Neuronal stem cell (in vitro differentiated cells): ENCODE data around the gene ZNF444.

Experiments
- DNase-seq: peaks from one replicate; pipeline ENCODE4 v3.0.0-alpha.2; 2013; ENCODE audit warnings: low spot score
- H2AFZ ChIP-seq: one replicate; pipeline ENCODE4 v1.6.1; 2013; ENCODE audit warnings: mild to moderate bottlenecking, low read length, inconsistent platforms
- H2AK5ac ChIP-seq: 2 replicates; pipeline ENCODE4 v1.6.1; 2013; ENCODE audit warnings: low read depth, mild to moderate bottlenecking, inconsistent platforms, low read length, moderate library complexity, mixed read lengths
- H2BK120ac ChIP-seq: 2 replicates; pipeline ENCODE4 v1.6.1; 2013; ENCODE audit warnings: low read depth, mild to moderate bottlenecking, inconsistent platforms, low read length, moderate library complexity, mixed read lengths
- H2BK12ac ChIP-seq: one replicate; pipeline ENCODE4 v1.6.1; 2013; ENCODE audit warnings: low read length, inconsistent platforms
- H2BK15ac ChIP-seq: 2 replicates; pipeline ENCODE4 v1.6.1; 2013; ENCODE audit warnings: mild to moderate bottlenecking, low read length, inconsistent platforms, mixed read lengths
- H2BK5ac ChIP-seq: one replicate; pipeline ENCODE4 v1.6.1; 2013; ENCODE audit warnings: inconsistent platforms, mild to moderate bottlenecking, low read length, moderate library complexity
- H3K14ac ChIP-seq: one replicate; pipeline ENCODE4 v1.6.1; 2013; ENCODE audit warnings: low read length, inconsistent platforms
- H3K18ac ChIP-seq: 2 replicates; pipeline ENCODE4 v1.6.1; 2013; ENCODE audit warnings: low read length, inconsistent platforms
- H3K23ac ChIP-seq: 2 replicates; pipeline ENCODE4 v1.6.1; 2013; ENCODE audit warnings: low read depth, mild to moderate bottlenecking, mixed read lengths, low read length, inconsistent platforms; ENCODE audit not compliant: poor library complexity
- H3K27ac ChIP-seq: replicated peaks from 3 replicates; pipeline ENCODE4 v1.5.1; 2013; ENCODE audit warnings: low read length, inconsistent platforms
- H3K27me3 ChIP-seq, 3 experiments: 2 replicates each; pipeline ENCODE4 v1.6.1; 2013; ENCODE audit warnings: low read length in 3 of 3, mild to moderate bottlenecking in 2 of 3, inconsistent platforms in 1 of 3, low read depth in 1 of 3, mixed read lengths in 1 of 3, moderate library complexity in 1 of 3; ENCODE audit not compliant: control insufficient read depth in 3 of 3, insufficient read depth in 3 of 3
- H3K36me3 ChIP-seq, 2 donors: replicated peaks in 1 of 2; 2 replicates each; pipeline ENCODE4 v1.6.1; 2013; ENCODE audit warnings: low read length in 2 of 2; ENCODE audit not compliant: control insufficient read depth in 2 of 2, insufficient read depth in 2 of 2
- H3K4ac ChIP-seq: 2 replicates; pipeline ENCODE4 v1.6.1; 2013; ENCODE audit warnings: inconsistent platforms, mild to moderate bottlenecking, low read length, moderate library complexity
- H3K4me1 ChIP-seq, 2 donors: 1 replicate in 1 of 2; 2 replicates in 1 of 2; pipeline ENCODE4 v1.6.1; 2013; ENCODE audit warnings: low read length in 2 of 2, low read depth in 1 of 2; ENCODE audit not compliant: control insufficient read depth in 2 of 2, insufficient read depth in 1 of 2
- H3K4me2 ChIP-seq: one replicate; pipeline ENCODE4 v1.6.1; 2013; ENCODE audit warnings: mild to moderate bottlenecking, low read length, inconsistent platforms; ENCODE audit not compliant: insufficient read depth, poor library complexity, severe bottlenecking
- H3K4me3 ChIP-seq, 2 donors: 2 replicates each; pipeline ENCODE4 v1.5.1; 2013; ENCODE audit warnings: low read length in 2 of 2, mild to moderate bottlenecking in 2 of 2, inconsistent platforms in 1 of 2, moderate library complexity in 1 of 2
- H3K79me1 ChIP-seq: one replicate; pipeline ENCODE4 v1.6.1; 2013; ENCODE audit warnings: low read depth, mild to moderate bottlenecking, inconsistent platforms, low read length, moderate library complexity
- H3K9ac ChIP-seq: one replicate; pipeline ENCODE4 v1.6.1; 2013; ENCODE audit warnings: mild to moderate bottlenecking, low read depth, low read length, inconsistent platforms; ENCODE audit not compliant: poor library complexity
- H3K9me3 ChIP-seq, 2 donors: replicated peaks in 1 of 2; 2 replicates each; pipeline versions ENCODE3 to v1.6.1; 2013; ENCODE audit warnings: low read length in 2 of 2, mild to moderate bottlenecking in 2 of 2, inconsistent platforms in 1 of 2, low read depth in 1 of 2, mixed read lengths in 1 of 2, moderate library complexity in 1 of 2; ENCODE audit not compliant: control insufficient read depth in 2 of 2, insufficient read depth in 1 of 2
- H4K8ac ChIP-seq: one replicate; pipeline ENCODE4 v1.6.1; 2013; ENCODE audit warnings: low read depth, mild to moderate bottlenecking, inconsistent platforms, low read length, moderate library complexity
- H4K91ac ChIP-seq: one replicate; pipeline ENCODE4 v1.6.1; 2013; ENCODE audit warnings: low read length, low read depth, mild to moderate bottlenecking, inconsistent platforms; ENCODE audit not compliant: poor library complexity
- WGBS, 2 donors: extraction: QIAGEN DNeasy Blood & Tissue Kit; methylation state at CpG; one replicate each; pipeline ENCODE4 v1.1.7; 2013; ENCODE audit warnings: missing lambda C conversion rate in 2 of 2, mixed read lengths in 1 of 2; ENCODE audit not compliant: insufficient read length in 2 of 2, insufficient replicate concordance in 1 of 2; ENCODE audit errors: extremely low coverage in 2 of 2; 5-methylcytosine and 5-hydroxymethylcytosine counted together

Gene ZNF444

DNA sequence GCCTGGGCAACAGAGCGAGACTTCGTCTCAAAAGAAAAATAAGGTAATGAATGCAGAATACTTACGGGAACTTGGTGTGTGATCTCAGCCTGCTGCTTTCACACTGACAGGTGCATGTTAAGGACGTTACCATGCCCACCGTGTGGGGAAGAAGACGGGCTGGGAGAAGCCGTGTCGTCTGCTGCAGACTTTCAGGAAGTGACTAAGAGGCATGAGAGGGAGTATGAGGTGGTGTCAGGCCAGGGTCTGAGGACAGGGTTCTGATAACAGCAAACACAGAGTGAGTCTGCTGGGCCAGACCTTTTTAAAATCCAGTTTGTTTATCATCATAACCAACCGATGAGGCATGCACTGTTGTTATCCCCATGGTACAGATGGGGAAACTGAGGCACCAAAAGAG lies 21.2 kb downstream of the ZNF444 start:
- Histone ChIP-seq H2BK15ac (no peak overlapping the region), H3K4me2 (no peak overlapping the region), H3K4me3 (no peak overlapping the region), H3K4me1 (no peaks in the 10 kb centered on the region), H3K23ac (no peak overlapping the region), H3K9ac (no peak overlapping the region), H2BK120ac (no peak overlapping the region), H3K14ac (no peak overlapping the region), H3K27ac (no peak overlapping the region), H4K91ac (no peak overlapping the region), H2AFZ (no peak overlapping the region), H3K27me3 (no peaks in the 10 kb centered on the region), H3K79me1 (no peaks in the 10 kb centered on the region), H3K36me3 (peaks cover 25 to 30% of the 10 kb centered on the region in 2 donors), H3K9me3 (no peaks in the 10 kb centered on the region), H2BK12ac (no peak overlapping the region), H3K18ac (no peak overlapping the region), H2BK5ac (no peak overlapping the region), H4K8ac (no peak overlapping the region), H2AK5ac (no peak overlapping the region), H3K4ac (no peak overlapping the region)
- no peak for DNase-seq
- no CpG with 5 or more reads among the region's 9 CpGs for WGBS, 2 donors

- Histone ChIP-seq H3K4me1 (no peaks in the 10 kb centered on the region), H3K79me1 (no peaks in the 10 kb centered on the region), H3K4me2 (no peak overlapping the region), H3K4me3 (no peak overlapping the region), H2BK120ac (no peak overlapping the region), H3K27me3 (no peaks in the 10 kb centered on the region), H2BK15ac (no peak overlapping the region), H2BK5ac (no peak overlapping the region), H3K36me3 (peaks cover 23 to 28% of the 10 kb centered on the region in 2 donors), H4K91ac (no peak overlapping the region), H3K14ac (no peak overlapping the region), H3K27ac (no peak overlapping the region), H3K9ac (no peak overlapping the region), H4K8ac (no peak overlapping the region), H2BK12ac (no peak overlapping the region), H3K18ac (no peak overlapping the region), H3K9me3 (no peaks in the 10 kb centered on the region), H3K23ac (no peak overlapping the region), H2AFZ (no peak overlapping the region), H2AK5ac (no peak overlapping the region), H3K4ac (no peak overlapping the region)
- WGBS, 2 donors = no CpG with 5 or more reads among the region's 13 CpGs
- DNase-seq = no peak
These were observed 22.0 kb downstream of the ZNF444 start for GRCh38 chr19:56163097-56163496.

GRCh38 chr19:56167064-56167578 lies 26.0 kb downstream of the ZNF444 start:
- Histone ChIP-seq H3K23ac (no peak overlapping the region), H3K9ac (no peak overlapping the region)

GRCh38 chr19:56170261-56170660 lies 29.2 kb downstream of the ZNF444 start:
- Histone ChIP-seq H4K8ac (no peak overlapping the region), H3K23ac (no peak overlapping the region), H2AFZ (no peak overlapping the region), H3K9me3 (no peaks in the 10 kb centered on the region), H3K4me3 (no peak overlapping the region), H2BK5ac (no peak overlapping the region), H3K14ac (peak overlapping the region; percentile 31), H3K36me3 (no peaks in the 10 kb centered on the region), H3K79me1 (no peaks in the 10 kb centered on the region), H3K27ac (no peak overlapping the region), H3K4me1 (peaks cover under 1 to 11% of the 10 kb centered on the region in 2 donors), H2BK120ac (no peak overlapping the region), H3K4me2 (no peak overlapping the region), H3K27me3 (no peaks in the 10 kb centered on the region), H4K91ac (no peak overlapping the region), H2BK12ac (no peak overlapping the region), H2BK15ac (no peak overlapping the region), H3K9ac (no peak overlapping the region), H3K18ac (no peak overlapping the region), H3K4ac (no peak overlapping the region), H2AK5ac (no peak overlapping the region)
- WGBS, 2 donors = no CpG with 5 or more reads among the region's 14 CpGs
- no peak for DNase-seq

More at GRCh38 chr19:56167064-56167578, 26.0 kb downstream of the ZNF444 start:
- H3K79me1 ChIP-seq = no peaks in the 10 kb centered on the region
- no peak overlapping the region for H3K4me3 ChIP-seq
- no peak overlapping the region for H2BK15ac ChIP-seq
- H2BK12ac ChIP-seq = no peak overlapping the region
- no peaks in the 10 kb centered on the region for H3K27me3 ChIP-seq
- no peak overlapping the region for H2AFZ ChIP-seq
- no peak overlapping the region for H3K4ac ChIP-seq
- no peak overlapping the region for H4K91ac ChIP-seq
- no peak overlapping the region for H4K8ac ChIP-seq
- H3K4me1 ChIP-seq = no peaks in the 10 kb centered on the region
- H3K36me3 ChIP-seq = peaks cover 0 to 4% of the 10 kb centered on the region in 2 donors
- no peak overlapping the region for H3K4me2 ChIP-seq
- peak; percentile 42 for DNase-seq
- H3K27ac ChIP-seq = no peak overlapping the region
- H2BK5ac ChIP-seq = no peak overlapping the region
- no peak overlapping the region for H3K14ac ChIP-seq
- no peaks in the 10 kb centered on the region for H3K9me3 ChIP-seq
- H2AK5ac ChIP-seq = no peak overlapping the region
- H2BK120ac ChIP-seq = no peak overlapping the region
- no peak overlapping the region for H3K18ac ChIP-seq
- WGBS, 2 donors = no CpG with 5 or more reads among the region's 7 CpGs
